T-cell (primary cell): ENCODE measurements around the gene FRMD1. TPM values are rescaled to one million over a fixed set of nuclear protein-coding genes. Genes with fewer than 3 reads are reported as not detected.

Experiments
- ATAC-seq, 4 experiments: fragments of 200-7000 bp in 3 of 4; fragments of 150-1000 bp in 1 of 4; cut with Tn5 transposase; replicated peaks in 1 of 4; 1 replicate in 3 of 4; 2 replicates in 1 of 4; pipeline ENCODE4 v1.10.0; 2021; ENCODE audit warnings: moderate library complexity in 3 of 4, mild to moderate bottlenecking in 2 of 4, moderate number of reproducible peaks in 1 of 4
- CTCF ChIA-PET, 2 donors: fragments of 300-600 bp; sonication (Branson Sonifier 250); formaldehyde crosslinking; loops; one replicate each; lab custom pipeline; 2022; ENCODE audit warnings: antibody characterized with exemption in 2 of 2; lab: Charles Lee
- POLR2A ChIA-PET, 2 donors: fragments of 300-600 bp; sonication (Branson Sonifier 250); formaldehyde crosslinking; loops; one replicate each; lab custom pipeline; 2022; ENCODE audit warnings: antibody characterized with exemption in 2 of 2; lab: Charles Lee
- DNase-seq, 35 experiments: peaks; one replicate each; pipeline versions ENCODE4 v3.0.0 to v3.0.0-alpha.2; 2013 to 2023
- H3K27ac ChIP-seq: one replicate; pipeline ENCODE4 v1.5.1; 2013; ENCODE audit warnings: low read length
- H3K27me3 ChIP-seq, 2 experiments: replicated peaks in 1 of 2; 1 replicate in 1 of 2; 2 replicates in 1 of 2; pipeline versions ENCODE4 v1.6.1 to v1.7.0; 2013; ENCODE audit warnings: low read length in 1 of 2, mixed read lengths in 1 of 2; ENCODE audit not compliant: control insufficient read depth in 2 of 2, insufficient read depth in 2 of 2; ENCODE audit errors: extremely low read depth in 1 of 2
- H3K36me3 ChIP-seq, 2 donors: 1 replicate in 1 of 2; 2 replicates in 1 of 2; pipeline versions ENCODE4 v1.6.1 to v1.7.0; 2013; ENCODE audit warnings: low read length in 1 of 2; ENCODE audit not compliant: control insufficient read depth in 2 of 2, insufficient read depth in 1 of 2; ENCODE audit errors: extremely low read depth in 1 of 2
- H3K4me1 ChIP-seq, 2 experiments: 1 replicate in 1 of 2; 2 replicates in 1 of 2; pipeline versions ENCODE4 v1.6.1 to v1.7.0; 2013; ENCODE audit warnings: low read length in 2 of 2, mixed read lengths in 1 of 2; ENCODE audit not compliant: insufficient read depth in 2 of 2, control insufficient read depth in 1 of 2; ENCODE audit errors: extremely low read depth in 1 of 2
- H3K4me3 ChIP-seq, 2 donors: 1 replicate in 1 of 2; 2 replicates in 1 of 2; pipeline versions ENCODE4 v1.5.1 to v1.7.0; 2013; ENCODE audit warnings: mild to moderate bottlenecking in 2 of 2, low read length in 1 of 2, moderate library complexity in 1 of 2; ENCODE audit not compliant: control insufficient read depth in 1 of 2; ENCODE audit errors: extremely low read depth in 1 of 2
- H3K9me3 ChIP-seq: 2 replicates; pipeline ENCODE4 v1.7.0; 2013
- H3K27ac Mint-ChIP-seq, 2 donors: one replicate each; pipeline ENCODE4 v1.8.0; 2020 to 2021; ENCODE audit warnings: mild to moderate bottlenecking in 2 of 2, mixed read lengths in 2 of 2
- H3K27me3 Mint-ChIP-seq, 2 donors: one replicate each; pipeline ENCODE4 v1.8.0; 2021 to 2022; ENCODE audit warnings: mixed read lengths in 2 of 2
- H3K36me3 Mint-ChIP-seq: one replicate; pipeline ENCODE4 v1.8.0; 2021; ENCODE audit warnings: mixed read lengths
- H3K4me1 Mint-ChIP-seq, 3 donors: one replicate each; pipeline ENCODE4 v1.8.0; 2020 to 2022; ENCODE audit warnings: mixed read lengths in 3 of 3, mild to moderate bottlenecking in 1 of 3
- H3K4me3 Mint-ChIP-seq, 3 donors: one replicate each; pipeline ENCODE4 v1.8.0; 2020 to 2022; ENCODE audit warnings: mild to moderate bottlenecking in 3 of 3, mixed read lengths in 3 of 3, moderate library complexity in 3 of 3
- H3K9me3 Mint-ChIP-seq, 3 donors: one replicate each; pipeline ENCODE4 v1.8.0; 2020 to 2022; ENCODE audit warnings: mixed read lengths in 3 of 3
- WGBS: methylation state at CpG from one replicate; pipeline ENCODE4 v1.1.5; 2013; ENCODE audit warnings: missing lambda C conversion rate; ENCODE audit not compliant: insufficient coverage; 5-methylcytosine and 5-hydroxymethylcytosine counted together
- total RNA-seq, 35 experiments: library from RNA in 6 of 35; stranded (reverse) in 6 of 35; fragments of 120-200 nt in 1 of 35; gene quantifications; one replicate each; pipeline versions ENCODE4 v1.2.1 to v1.2.4 and lab custom pipeline; 2013 to 2026

The FRMD1 gene
- total RNA-seq, 5 donors from 2014 or later (not counting 1 experiment from before 2014, with no cell fraction given), result not detected

DNA sequence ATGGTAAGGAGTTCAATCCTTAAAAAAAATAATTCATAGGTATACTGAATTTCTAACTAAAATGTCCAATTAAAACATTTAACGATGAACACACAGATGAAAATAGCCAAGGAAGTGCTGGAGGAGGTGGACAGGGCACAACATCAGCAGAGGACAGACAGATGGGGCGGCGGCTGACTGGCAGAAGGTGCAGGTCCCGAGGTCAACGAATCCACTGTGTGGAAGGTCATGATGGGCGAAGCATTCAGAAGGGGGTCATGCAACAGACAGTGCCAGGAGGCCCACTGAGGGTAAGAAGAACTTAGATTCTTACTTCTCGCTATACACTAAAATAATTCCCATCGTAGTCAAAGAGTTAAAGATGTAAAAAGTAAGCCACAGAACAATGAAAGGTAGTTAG, 34.2 kb upstream of the FRMD1 start:
- H3K4me3 ChIP-seq, result no peak overlapping the region
- H3K36me3 Mint-ChIP-seq, result no peaks in the 10 kb centered on the region
- peaks cover 1 to 12% of the 10 kb centered on the region in 2 donors for H3K27me3 Mint-ChIP-seq
- no peak overlapping the region for H3K27ac ChIP-seq
- ATAC-seq (no peak), DNase-seq (no peak)
- WGBS, result 100% methylated on average over 2 of the region's 8 CpGs
- ChIA-PET POLR2A (no interaction called here), CTCF (no interaction called here)
- H3K9me3 ChIP-seq, result no peaks in the 10 kb centered on the region
- H3K4me1 ChIP-seq, result no peaks in the 10 kb centered on the region
- H3K36me3 ChIP-seq, result no peaks in the 10 kb centered on the region
- H3K27ac Mint-ChIP-seq, result no peak overlapping the region
- no peak overlapping the region for H3K4me3 Mint-ChIP-seq
- H3K27me3 ChIP-seq, result peaks cover 0 to 10% of the 10 kb centered on the region in 2 experiments
- peaks cover 0 to 4% (median 0%) of the 10 kb centered on the region in 3 donors for H3K9me3 Mint-ChIP-seq
- H3K4me1 Mint-ChIP-seq, result no peaks in the 10 kb centered on the region

DNA sequence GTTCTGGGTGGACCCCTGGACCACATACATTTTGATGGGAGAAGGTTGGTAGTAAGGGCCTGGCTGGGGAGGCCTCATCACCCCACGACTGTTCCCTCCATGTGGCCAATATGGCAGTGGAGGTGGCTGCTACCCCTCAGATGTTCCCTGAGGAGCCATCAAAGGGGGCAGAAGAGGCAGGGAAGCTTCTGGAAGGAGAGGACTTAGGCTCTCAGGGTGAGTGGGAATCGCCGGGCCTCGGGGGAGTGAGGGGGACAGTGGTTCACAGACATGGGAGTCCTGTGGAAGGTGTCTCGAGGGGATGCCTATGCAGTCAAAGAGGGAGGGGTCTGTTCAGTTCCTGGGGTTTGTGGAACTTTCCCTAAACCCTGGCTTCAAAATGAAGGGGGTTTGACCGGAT, 32.9 kb upstream of the FRMD1 start:
- no peak overlapping the region for H3K27ac Mint-ChIP-seq
- ChIA-PET POLR2A (no interaction called here), CTCF (no interaction called here)
- H3K4me1 Mint-ChIP-seq, result no peaks in the 10 kb centered on the region
- no peaks in the 10 kb centered on the region for H3K36me3 Mint-ChIP-seq
- ATAC-seq, result no peak
- no peak for DNase-seq
- H3K9me3 ChIP-seq, result no peaks in the 10 kb centered on the region
- H3K9me3 Mint-ChIP-seq, result peaks cover 0 to 4% (median 0%) of the 10 kb centered on the region in 3 donors
- H3K4me1 ChIP-seq, result no peaks in the 10 kb centered on the region
- H3K36me3 ChIP-seq, result no peaks in the 10 kb centered on the region
- no peak overlapping the region for H3K27ac ChIP-seq
- no peak overlapping the region for H3K4me3 Mint-ChIP-seq
- H3K27me3 Mint-ChIP-seq, result peaks cover 1 to 12% of the 10 kb centered on the region in 2 donors
- WGBS, result 73% methylated on average over 4 of the region's 6 CpGs
- H3K27me3 ChIP-seq, result peaks cover 0 to 13% of the 10 kb centered on the region in 2 experiments
- no peak overlapping the region for H3K4me3 ChIP-seq

DNA sequence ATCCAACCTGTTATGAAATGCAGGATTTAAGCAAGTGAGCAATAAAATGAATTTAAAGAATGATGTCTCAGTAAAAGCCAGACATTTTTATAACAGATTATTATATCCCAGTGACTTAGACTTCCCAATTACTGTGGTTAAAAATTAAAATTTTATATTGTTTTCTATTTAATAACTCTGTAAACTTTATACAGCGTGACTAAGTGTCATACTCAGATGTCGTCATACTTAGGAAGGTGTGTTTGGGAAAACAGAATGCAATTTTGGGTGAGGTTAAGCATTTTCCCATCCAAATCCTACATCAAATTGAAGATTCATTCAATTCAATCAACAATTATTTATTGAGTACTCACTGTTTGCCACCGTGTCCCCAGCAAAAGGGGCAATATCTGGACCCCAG, 31.4 kb upstream of the FRMD1 start:
- WGBS, result no CpG with 5 or more reads among the region's 3 CpGs
- H3K4me3 Mint-ChIP-seq, result no peak overlapping the region

DNA sequence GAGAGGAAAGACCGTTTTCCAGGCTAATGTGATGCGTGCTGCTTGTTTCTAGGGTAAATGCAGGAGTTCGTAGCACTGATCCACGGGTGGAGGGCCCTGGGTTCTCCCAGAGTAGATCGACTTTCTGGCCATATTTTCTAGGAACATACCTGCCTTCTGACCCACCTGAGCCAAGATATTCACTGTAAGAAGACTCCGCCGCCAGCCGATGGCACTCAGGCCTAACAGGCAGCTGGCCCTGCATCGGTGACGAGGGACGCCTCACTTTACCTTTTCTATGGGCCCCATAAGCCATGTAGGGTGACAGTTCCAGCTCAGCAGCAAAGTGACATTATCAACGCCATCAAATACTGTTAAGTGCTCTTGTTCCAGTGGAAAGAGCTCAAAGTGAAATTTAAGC, 30.2 kb upstream of the FRMD1 start:
- Mint-ChIP-seq H3K36me3 (no peaks in the 10 kb centered on the region), H3K4me3 (no peak overlapping the region), H3K9me3 (no peaks in the 10 kb centered on the region), H3K4me1 (no peaks in the 10 kb centered on the region), H3K27me3 (peaks cover 9 to 19% of the 10 kb centered on the region in 2 donors), H3K27ac (no peak overlapping the region)
- Histone ChIP-seq H3K27me3 (peaks cover 2 to 16% of the 10 kb centered on the region in 2 experiments), H3K9me3 (no peaks in the 10 kb centered on the region), H3K4me3 (no peak overlapping the region), H3K27ac (no peak overlapping the region), H3K4me1 (no peaks in the 10 kb centered on the region), H3K36me3 (no peaks in the 10 kb centered on the region)
- 86% methylated on average over 9 of the region's 12 CpGs for WGBS
- POLR2A ChIA-PET, result no interaction called here
- no peak for DNase-seq
- ATAC-seq, result no peak
- CTCF ChIA-PET, result no interaction called here

More for the DNA sequence above, 31.4 kb upstream of the FRMD1 start:
- Mint-ChIP-seq H3K27ac (no peak overlapping the region), H3K9me3 (peaks cover 0 to 1% (median 0%) of the 10 kb centered on the region in 3 donors), H3K4me1 (no peaks in the 10 kb centered on the region), H3K36me3 (no peaks in the 10 kb centered on the region), H3K27me3 (peaks cover 4 to 12% of the 10 kb centered on the region in 2 donors)
- H3K9me3 ChIP-seq, result no peaks in the 10 kb centered on the region
- H3K4me1 ChIP-seq, result no peaks in the 10 kb centered on the region
- CTCF ChIA-PET, result no interaction called here
- no peak overlapping the region for H3K27ac ChIP-seq
- POLR2A ChIA-PET, result no interaction called here
- H3K36me3 ChIP-seq, result no peaks in the 10 kb centered on the region
- no peak for ATAC-seq
- no peak overlapping the region for H3K4me3 ChIP-seq
- peaks cover 0 to 13% of the 10 kb centered on the region in 2 experiments for H3K27me3 ChIP-seq
- no peak for DNase-seq

DNA sequence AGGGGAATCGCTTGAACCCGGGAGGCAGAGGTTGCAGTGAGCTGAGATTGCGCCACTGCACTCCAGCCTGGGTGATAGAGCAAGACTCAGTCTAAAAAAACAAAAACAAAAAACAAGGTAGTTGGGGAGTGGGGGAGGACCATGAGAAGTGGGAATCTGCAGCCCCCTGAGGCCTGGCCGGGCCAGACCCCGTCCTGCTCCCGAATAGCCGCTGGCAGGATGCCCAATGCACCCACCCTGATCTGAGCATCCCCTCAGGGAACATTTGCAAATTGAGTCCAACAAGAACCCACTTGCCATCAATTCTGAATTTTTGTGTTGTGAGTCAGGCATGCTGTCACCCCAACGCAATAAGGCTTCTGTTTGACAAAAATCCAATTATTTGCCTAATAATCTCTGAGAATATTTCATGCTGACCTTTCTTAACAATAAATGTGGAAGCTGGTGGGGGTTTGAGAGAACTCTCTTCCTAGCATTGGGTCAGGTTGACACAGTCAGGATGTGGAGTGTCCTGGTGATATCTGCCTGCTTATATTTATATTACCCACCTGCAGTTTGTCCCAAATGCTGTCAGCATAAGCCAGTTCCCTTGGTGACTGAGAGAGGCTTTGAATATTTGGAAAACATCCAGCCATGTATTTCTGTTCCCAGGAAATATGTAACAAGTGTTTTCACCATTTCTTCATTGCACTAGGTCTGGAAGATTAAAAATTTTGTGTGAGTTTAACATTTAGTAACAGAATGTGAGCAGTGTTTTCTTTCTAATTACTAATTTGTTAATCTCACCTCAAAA, 28.4 kb upstream of the FRMD1 start:
- Mint-ChIP-seq H3K4me1 (no peaks in the 10 kb centered on the region), H3K36me3 (no peaks in the 10 kb centered on the region), H3K4me3 (no peak overlapping the region), H3K9me3 (no peaks in the 10 kb centered on the region), H3K27ac (no peak overlapping the region), H3K27me3 (peaks cover 22 to 30% of the 10 kb centered on the region in 2 donors)
- Histone ChIP-seq H3K27ac (no peak overlapping the region), H3K4me3 (no peak overlapping the region), H3K27me3 (peaks cover 4 to 26% of the 10 kb centered on the region in 2 experiments), H3K9me3 (no peaks in the 10 kb centered on the region), H3K4me1 (no peaks in the 10 kb centered on the region), H3K36me3 (no peaks in the 10 kb centered on the region)
- no CpG with 5 or more reads among the region's 8 CpGs for WGBS
- DNase-seq (no peak), ATAC-seq (no peak)
- POLR2A ChIA-PET, result no interaction called here
- CTCF ChIA-PET, result no interaction called here

DNA sequence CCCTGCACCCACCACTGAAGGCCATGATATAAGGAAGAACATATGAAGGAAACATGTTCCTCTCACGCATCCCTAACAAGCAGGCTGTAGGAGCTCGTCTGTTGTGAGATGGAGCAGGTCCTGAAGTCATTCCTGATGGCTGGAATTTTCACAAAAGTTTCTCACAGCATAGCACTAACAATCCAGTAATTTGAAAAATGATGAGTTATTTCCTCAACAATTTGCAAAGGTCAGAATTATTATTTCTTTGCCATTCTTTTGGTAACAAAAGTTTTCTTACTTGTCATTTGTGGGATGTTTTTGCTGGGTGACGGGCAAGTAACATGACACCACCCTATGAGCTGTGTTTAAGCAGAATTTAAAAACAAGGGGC, 27.6 kb upstream of the FRMD1 start:
- no peaks in the 10 kb centered on the region for H3K36me3 ChIP-seq
- H3K4me3 ChIP-seq, result no peak overlapping the region
- ChIA-PET CTCF (no interaction called here), POLR2A (no interaction called here)
- H3K27me3 ChIP-seq, result peaks cover 4 to 34% of the 10 kb centered on the region in 2 experiments
- WGBS, result no CpG with 5 or more reads among the region's 3 CpGs
- no peak overlapping the region for H3K27ac ChIP-seq
- no peak overlapping the region for H3K27ac Mint-ChIP-seq
- H3K9me3 Mint-ChIP-seq, result no peaks in the 10 kb centered on the region
- H3K36me3 Mint-ChIP-seq, result no peaks in the 10 kb centered on the region
- no peak overlapping the region for H3K4me3 Mint-ChIP-seq
- peaks cover 27 to 34% of the 10 kb centered on the region in 2 donors for H3K27me3 Mint-ChIP-seq
- H3K4me1 Mint-ChIP-seq, result no peaks in the 10 kb centered on the region
- ATAC-seq, result no peak
- no peaks in the 10 kb centered on the region for H3K4me1 ChIP-seq
- DNase-seq, result no peak
- no peaks in the 10 kb centered on the region for H3K9me3 ChIP-seq
